Trophoblast cell (in vitro differentiated cells and primary cell): ENCODE data around the gene PELI2.

Experiments used
- DNase-seq, 2 donors: peaks; one replicate each; pipeline ENCODE4 v3.0.0-alpha.2; 2016
- H2AFZ ChIP-seq: 2 replicates; pipeline ENCODE4 v1.6.1; 2013; ENCODE audit warnings: low read length, moderate library complexity, mild to moderate bottlenecking; ENCODE audit not compliant: insufficient read depth, poor library complexity
- H2AK5ac ChIP-seq: 2 replicates; pipeline ENCODE4 v1.6.1; 2013; ENCODE audit warnings: mild to moderate bottlenecking, low read length
- H2BK120ac ChIP-seq: 2 replicates; pipeline ENCODE4 v1.6.1; 2013; ENCODE audit warnings: low read length, mild to moderate bottlenecking, moderate library complexity; ENCODE audit not compliant: insufficient read depth, poor library complexity
- H2BK12ac ChIP-seq: 2 replicates; pipeline ENCODE4 v1.6.1; 2013; ENCODE audit warnings: mild to moderate bottlenecking, low read length, moderate library complexity
- H2BK5ac ChIP-seq: 2 replicates; pipeline ENCODE4 v1.6.1; 2013; ENCODE audit warnings: low read length, low read depth, moderate library complexity, mild to moderate bottlenecking; ENCODE audit not compliant: poor library complexity
- H3K14ac ChIP-seq: 2 replicates; pipeline ENCODE4 v1.6.1; 2013; ENCODE audit warnings: mild to moderate bottlenecking, low read length
- H3K18ac ChIP-seq: 2 replicates; pipeline ENCODE4 v1.6.1; 2013; ENCODE audit warnings: mild to moderate bottlenecking, low read length
- H3K23ac ChIP-seq: 2 replicates; pipeline ENCODE4 v1.6.1; 2013; ENCODE audit warnings: low read length
- H3K27ac ChIP-seq: 2 replicates; pipeline ENCODE4 v1.5.1; 2013; ENCODE audit warnings: low read depth, mild to moderate bottlenecking, inconsistent platforms, low read length, moderate library complexity
- H3K27me3 ChIP-seq: 2 replicates; pipeline ENCODE4 v1.6.1; 2013; ENCODE audit warnings: inconsistent platforms, mild to moderate bottlenecking, low read length, moderate library complexity; ENCODE audit not compliant: insufficient read depth
- H3K36me3 ChIP-seq, 2 experiments: 1 replicate in 1 of 2; 2 replicates in 1 of 2; pipeline ENCODE4 v1.6.1; 2013; ENCODE audit warnings: low read length in 2 of 2, mild to moderate bottlenecking in 2 of 2, moderate library complexity in 1 of 2; ENCODE audit not compliant: insufficient read depth in 2 of 2, control insufficient read depth in 1 of 2
- H3K4ac ChIP-seq: 2 replicates; pipeline ENCODE4 v1.6.1; 2013; ENCODE audit warnings: low read depth, mild to moderate bottlenecking, low read length, moderate library complexity
- H3K4me1 ChIP-seq, 2 experiments: 1 replicate in 1 of 2; 2 replicates in 1 of 2; pipeline ENCODE4 v1.6.1; 2013; ENCODE audit warnings: low read length in 2 of 2, mild to moderate bottlenecking in 2 of 2, moderate library complexity in 1 of 2; ENCODE audit not compliant: insufficient read depth in 2 of 2, control insufficient read depth in 1 of 2
- H3K4me2 ChIP-seq: 2 replicates; pipeline ENCODE4 v1.6.1; 2013; ENCODE audit warnings: inconsistent platforms, mild to moderate bottlenecking, low read length, moderate library complexity
- H3K4me3 ChIP-seq: 2 replicates; pipeline ENCODE4 v1.5.1; 2013; ENCODE audit warnings: mild to moderate bottlenecking, low read depth, low read length, inconsistent platforms
- H3K79me1 ChIP-seq: one replicate; pipeline ENCODE4 v1.6.1; 2013; ENCODE audit warnings: low read length
- H3K79me2 ChIP-seq: 2 replicates; pipeline ENCODE4 v1.6.1; 2013; ENCODE audit warnings: low read length, mild to moderate bottlenecking; ENCODE audit not compliant: control insufficient read depth, insufficient read depth, poor library complexity
- H3K9ac ChIP-seq: 2 replicates; pipeline ENCODE4 v1.6.1; 2013; ENCODE audit warnings: mild to moderate bottlenecking, low read length
- H3K9me3 ChIP-seq: 2 replicates; pipeline ENCODE4 v1.6.1; 2013; ENCODE audit warnings: low read depth, mild to moderate bottlenecking, control low read depth, inconsistent platforms, low read length; ENCODE audit not compliant: insufficient read depth
- H4K12ac ChIP-seq: 2 replicates; pipeline ENCODE4 v1.6.1; 2013; ENCODE audit warnings: low read depth, mild to moderate bottlenecking, low read length, moderate library complexity
- H4K8ac ChIP-seq: 2 replicates; pipeline ENCODE4 v1.6.1; 2013; ENCODE audit warnings: low read depth, mild to moderate bottlenecking, low read length, moderate library complexity
- H4K91ac ChIP-seq: one replicate; pipeline ENCODE4 v1.6.1; 2013; ENCODE audit warnings: low read depth, mild to moderate bottlenecking, low read length, moderate library complexity
- WGBS: extraction: QIAGEN DNeasy Blood & Tissue Kit; methylation state at CpG from one replicate; pipeline ENCODE4 v1.1.7; 2013; ENCODE audit warnings: missing lambda C conversion rate; ENCODE audit not compliant: insufficient read length, insufficient coverage; ENCODE audit errors: extremely low coverage; 5-methylcytosine and 5-hydroxymethylcytosine counted together

The PELI2 gene

DNA sequence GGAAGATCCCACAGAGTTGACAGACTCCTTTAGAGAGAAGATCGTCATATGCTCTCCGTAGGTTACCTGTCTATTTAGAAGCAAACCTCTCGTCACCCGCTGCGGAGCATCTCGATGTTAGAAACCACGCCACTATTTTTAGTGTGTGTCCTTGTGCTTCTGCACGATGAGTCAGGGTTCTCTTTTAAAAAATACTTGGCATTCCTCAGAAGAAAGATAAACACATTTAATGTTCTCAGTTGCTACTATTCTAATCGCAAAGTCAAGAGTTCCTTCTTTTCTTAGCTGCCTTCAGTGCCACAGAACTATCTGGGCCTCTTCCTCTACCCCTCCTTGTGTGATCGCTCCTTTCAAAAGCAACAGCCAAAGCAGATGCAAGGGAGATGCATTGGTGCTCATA lies 192.4 kb downstream of the PELI2 start:
- H2BK5ac ChIP-seq, result no peak overlapping the region
- no peak overlapping the region for H3K4ac ChIP-seq
- H3K18ac ChIP-seq, result no peak overlapping the region
- no peaks in the 10 kb centered on the region for H3K4me1 ChIP-seq
- no peaks in the 10 kb centered on the region for H3K79me2 ChIP-seq
- WGBS, result no CpG with 5 or more reads among the region's 10 CpGs
- no peak overlapping the region for H3K14ac ChIP-seq
- H3K9ac ChIP-seq, result no peak overlapping the region
- no peak overlapping the region for H3K4me3 ChIP-seq
- no peak overlapping the region for H2BK120ac ChIP-seq
- no peak overlapping the region for H3K4me2 ChIP-seq
- no peak overlapping the region for H2AK5ac ChIP-seq
- H2AFZ ChIP-seq, result no peak overlapping the region
- H4K8ac ChIP-seq, result no peak overlapping the region
- H3K27me3 ChIP-seq, result no peaks in the 10 kb centered on the region
- H3K27ac ChIP-seq, result no peak overlapping the region
- no peak overlapping the region for H3K23ac ChIP-seq
- H2BK12ac ChIP-seq, result no peak overlapping the region
- no peak for DNase-seq
- no peak overlapping the region for H4K91ac ChIP-seq
- no peaks in the 10 kb centered on the region for H3K9me3 ChIP-seq
- no peak overlapping the region for H4K12ac ChIP-seq
- H3K36me3 ChIP-seq, result no peaks in the 10 kb centered on the region
- no peaks in the 10 kb centered on the region for H3K79me1 ChIP-seq

- no CpG with 5 or more reads among the region's 3 CpGs for WGBS
These were observed 195.6 kb downstream of the PELI2 start for GRCh38 chr14:56313789-56314188.

DNA sequence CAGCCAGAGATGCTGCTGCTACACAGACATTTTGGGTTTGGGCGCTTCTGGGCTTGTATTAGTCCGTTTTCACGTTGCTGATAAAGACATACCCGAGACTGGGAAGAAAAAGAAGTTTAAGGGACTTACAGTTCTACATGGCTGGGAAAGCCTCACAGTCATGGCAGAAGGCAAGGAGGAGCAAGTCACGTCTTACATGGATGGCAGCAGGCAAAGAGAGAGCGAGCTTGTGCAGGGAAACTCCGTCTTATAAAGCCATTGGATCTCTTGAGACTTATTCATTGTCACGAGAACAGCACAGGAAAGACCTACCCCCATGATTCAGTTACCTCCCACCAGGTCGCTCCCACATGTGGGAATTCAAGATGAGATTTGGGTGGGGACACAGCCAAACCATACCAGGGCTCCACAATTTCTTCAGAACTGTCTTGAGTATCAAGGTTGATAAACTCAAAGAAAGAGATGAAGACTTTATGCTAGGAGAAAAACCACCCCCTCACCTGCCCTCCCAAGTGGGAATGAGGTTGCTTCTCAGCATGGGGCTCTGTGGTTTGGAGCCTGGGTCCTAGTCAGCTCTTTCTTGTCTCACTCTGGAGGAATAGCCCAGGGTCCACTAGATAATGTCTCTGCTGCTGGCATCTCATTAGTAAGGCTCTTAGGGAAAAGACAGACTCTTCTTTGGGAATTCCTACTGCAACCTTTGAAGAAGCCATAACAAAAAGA lies 200.3 kb downstream of the PELI2 start:
- Histone ChIP-seq H2BK120ac (no peak overlapping the region), H4K8ac (no peak overlapping the region), H3K4me2 (no peak overlapping the region), H3K27ac (no peak overlapping the region), H3K18ac (no peak overlapping the region), H3K14ac (no peak overlapping the region), H4K91ac (no peak overlapping the region), H3K36me3 (no peaks in the 10 kb centered on the region), H3K23ac (no peak overlapping the region), H3K9me3 (no peaks in the 10 kb centered on the region), H4K12ac (no peak overlapping the region), H3K4ac (no peak overlapping the region), H3K4me3 (no peak overlapping the region), H2BK5ac (no peak overlapping the region), H3K9ac (no peak overlapping the region), H3K27me3 (no peaks in the 10 kb centered on the region), H3K4me1 (no peaks in the 10 kb centered on the region), H2BK12ac (no peak overlapping the region), H2AFZ (no peak overlapping the region), H3K79me2 (no peaks in the 10 kb centered on the region), H3K79me1 (no peaks in the 10 kb centered on the region), H2AK5ac (no peak overlapping the region)
- DNase-seq, result no peak
- no CpG with 5 or more reads among the region's 9 CpGs for WGBS

More at GRCh38 chr14:56313789-56314188, 195.6 kb downstream of the PELI2 start:
- no peaks in the 10 kb centered on the region for H3K79me1 ChIP-seq
- H3K79me2 ChIP-seq, result no peaks in the 10 kb centered on the region
- H2AK5ac ChIP-seq, result no peak overlapping the region
- no peak overlapping the region for H2AFZ ChIP-seq
- no peak overlapping the region for H2BK5ac ChIP-seq
- no peak overlapping the region for H3K4me2 ChIP-seq
- no peak overlapping the region for H3K4me3 ChIP-seq
- no peak overlapping the region for H3K4ac ChIP-seq
- no peak overlapping the region for H2BK120ac ChIP-seq
- H3K23ac ChIP-seq, result peak overlapping the region; percentile 27
- H3K36me3 ChIP-seq, result no peaks in the 10 kb centered on the region
- no peak overlapping the region for H3K9ac ChIP-seq
- H4K8ac ChIP-seq, result no peak overlapping the region
- H3K14ac ChIP-seq, result no peak overlapping the region
- H3K18ac ChIP-seq, result no peak overlapping the region
- H2BK12ac ChIP-seq, result no peak overlapping the region
- DNase-seq, result no peak
- H3K27ac ChIP-seq, result no peak overlapping the region
- H4K12ac ChIP-seq, result no peak overlapping the region
- H3K27me3 ChIP-seq, result no peaks in the 10 kb centered on the region
- H4K91ac ChIP-seq, result no peak overlapping the region
- H3K4me1 ChIP-seq, result no peaks in the 10 kb centered on the region
- H3K9me3 ChIP-seq, result no peaks in the 10 kb centered on the region

GRCh38 chr14:56321861-56322260 lies 203.7 kb downstream of the PELI2 start:
- Histone ChIP-seq H4K8ac (no peak overlapping the region), H4K12ac (no peak overlapping the region), H3K27me3 (no peaks in the 10 kb centered on the region), H3K23ac (no peak overlapping the region), H3K36me3 (no peaks in the 10 kb centered on the region), H2AK5ac (no peak overlapping the region), H4K91ac (no peak overlapping the region), H3K4me1 (no peaks in the 10 kb centered on the region), H3K4me2 (no peak overlapping the region), H2BK12ac (no peak overlapping the region), H2BK5ac (no peak overlapping the region), H3K4ac (no peak overlapping the region), H3K9me3 (no peaks in the 10 kb centered on the region), H3K18ac (no peak overlapping the region), H3K79me1 (no peaks in the 10 kb centered on the region), H3K79me2 (no peaks in the 10 kb centered on the region), H3K27ac (no peak overlapping the region), H3K9ac (no peak overlapping the region), H3K14ac (no peak overlapping the region), H2BK120ac (no peak overlapping the region), H3K4me3 (no peak overlapping the region), H2AFZ (no peak overlapping the region)
- DNase-seq, result no peak
